Measurements from ENCODE around the gene MUC13.

Gene MUC13

GRCh38 chr3:124942613-124943012 lies 8.1 kb upstream of the MUC13 start:
- DNase-seq (ENCODE audit: low read depth in 2 of 2) = no peak

DNA sequence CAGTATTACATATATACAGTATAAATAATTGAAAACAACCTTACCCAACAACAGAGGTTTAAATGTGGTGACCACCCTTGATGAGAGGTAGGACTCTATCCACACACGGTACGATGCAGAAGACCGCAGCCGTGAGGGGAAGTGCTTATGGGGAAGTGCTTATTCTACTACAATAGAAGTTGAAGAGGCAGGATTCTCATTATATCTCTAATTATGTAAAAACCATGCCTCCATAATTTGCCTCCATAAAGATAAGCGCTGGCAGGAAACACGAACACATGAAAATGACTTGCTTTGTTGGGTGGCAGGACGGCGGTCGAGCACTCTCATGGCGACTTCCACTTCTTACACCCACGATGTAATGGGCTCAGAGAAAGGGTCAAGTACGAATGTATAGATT lies 7.2 kb upstream of the MUC13 start:
- no peak for DNase-seq (ENCODE audit: low read depth in 2 of 2)

DNA sequence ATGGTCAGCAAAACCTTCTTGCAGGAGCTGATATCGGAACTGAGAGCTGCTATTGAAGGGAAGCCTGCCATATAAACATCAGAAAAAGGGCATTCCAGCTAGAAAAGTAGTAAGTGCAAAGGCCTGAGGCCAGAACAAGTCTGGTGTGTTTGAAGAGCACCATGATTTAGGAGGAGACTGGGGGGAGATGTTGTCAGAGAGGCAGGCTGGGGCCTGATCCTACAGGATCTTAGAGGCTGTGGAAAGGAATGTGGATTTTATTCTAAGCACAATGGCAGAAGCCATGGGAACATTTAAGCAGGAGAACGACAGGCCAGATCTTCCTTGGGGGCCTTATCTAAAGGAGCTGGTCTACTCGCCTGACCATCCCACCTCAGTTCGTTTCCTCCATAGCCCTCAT lies 5.1 kb upstream of the MUC13 start:
- DNase-seq (ENCODE audit: low read depth in 2 of 2) = no peak

GRCh38 chr3:124938896-124939295 lies 4.3 kb upstream of the MUC13 start:
- DNase-seq (ENCODE audit: low read depth in 2 of 2) = no peak

- no peak for DNase-seq (ENCODE audit: low read depth in 2 of 2)
These were observed 2.5 kb upstream of the MUC13 start for GRCh38 chr3:124937049-124937448.

GRCh38 chr3:124935794-124936542 lies 1.4 kb upstream of the MUC13 start:
- no peak for DNase-seq (ENCODE audit: low read depth in 2 of 2)

DNA sequence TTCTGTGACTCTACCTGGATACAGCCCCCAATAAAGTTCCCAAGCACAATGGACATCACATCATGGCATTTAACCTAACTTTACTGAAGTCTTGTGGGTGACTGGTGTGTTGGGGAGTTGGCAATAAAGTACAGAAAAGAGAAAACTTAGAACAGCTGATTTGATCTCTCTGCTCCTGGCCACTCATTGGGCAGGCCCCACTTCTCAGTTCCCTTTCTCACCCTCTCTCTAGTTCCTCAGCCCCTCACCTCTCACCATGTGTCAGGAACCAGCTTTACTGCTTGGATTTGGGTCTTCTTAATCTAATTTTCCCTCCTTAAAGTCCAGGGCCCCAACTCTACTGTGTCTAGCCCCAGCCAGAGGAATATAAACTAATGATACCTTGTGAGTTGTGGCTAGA lies 713 bp upstream of the MUC13 start:
- no peak for DNase-seq (ENCODE audit: low read depth in 2 of 2)

GRCh38 chr3:124928333-124929202 lies 6.0 kb downstream of the MUC13 start:
- peak; percentile 32 to 51 for DNase-seq (ENCODE audit: low read depth in 2 of 2)

DNA sequence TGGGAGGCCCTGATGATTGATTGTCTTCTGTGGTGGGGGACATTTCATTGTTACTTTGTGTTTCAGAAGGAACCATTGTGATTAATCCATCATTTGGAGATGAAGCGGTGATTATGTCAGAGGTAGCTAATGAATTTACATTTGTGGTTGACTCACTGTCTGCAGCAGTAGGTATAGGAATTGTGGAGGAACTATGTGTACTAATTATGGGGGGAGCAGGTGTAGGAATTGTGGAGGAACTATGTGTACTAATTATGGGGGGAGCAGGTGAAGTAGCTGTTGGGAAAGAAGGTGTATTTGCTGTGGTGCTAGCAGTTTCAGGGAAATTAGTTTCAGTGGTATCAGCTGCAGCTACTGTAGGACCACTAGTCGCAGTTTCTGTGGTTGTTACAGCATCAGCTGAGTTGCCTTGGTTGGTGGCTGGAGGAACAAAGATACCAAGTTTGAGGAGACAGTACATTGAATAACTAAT lies 6.9 kb downstream of the MUC13 start:
- no peak for DNase-seq (ENCODE audit: low read depth in 2 of 2)

DNA sequence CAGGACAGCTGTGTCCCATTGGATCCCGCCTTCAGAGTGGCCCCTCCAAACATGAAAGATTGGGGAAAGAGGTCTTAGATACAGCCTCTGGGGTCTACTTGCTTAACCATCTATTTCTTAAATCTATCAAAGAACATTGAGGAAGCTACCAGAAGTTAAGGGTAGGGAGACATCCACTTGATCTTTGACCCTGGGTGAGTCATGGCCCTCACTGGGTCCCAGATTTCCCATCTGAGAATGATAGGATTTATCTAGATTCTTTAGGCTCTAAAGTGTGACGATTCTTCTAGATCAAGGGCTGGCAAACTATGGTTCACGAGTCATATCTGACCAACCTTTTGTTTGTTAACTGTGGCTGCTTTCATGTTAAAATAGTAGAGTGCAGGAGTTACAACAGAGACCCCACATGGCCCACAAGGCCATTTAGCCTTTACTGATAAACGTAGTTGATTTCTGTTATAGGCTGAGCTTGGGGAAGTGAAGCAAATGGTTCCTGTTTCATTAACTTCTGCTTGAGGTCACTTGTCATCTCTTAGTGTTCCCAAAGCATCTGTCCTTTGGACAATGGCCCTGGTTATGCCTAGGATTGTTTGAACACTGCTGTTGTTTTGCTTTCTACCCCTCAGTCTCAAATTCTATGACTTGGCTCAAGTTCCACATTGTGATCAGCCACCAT lies 8.0 kb downstream of the MUC13 start:
- no peak for DNase-seq (ENCODE audit: low read depth in 2 of 2)

DNA sequence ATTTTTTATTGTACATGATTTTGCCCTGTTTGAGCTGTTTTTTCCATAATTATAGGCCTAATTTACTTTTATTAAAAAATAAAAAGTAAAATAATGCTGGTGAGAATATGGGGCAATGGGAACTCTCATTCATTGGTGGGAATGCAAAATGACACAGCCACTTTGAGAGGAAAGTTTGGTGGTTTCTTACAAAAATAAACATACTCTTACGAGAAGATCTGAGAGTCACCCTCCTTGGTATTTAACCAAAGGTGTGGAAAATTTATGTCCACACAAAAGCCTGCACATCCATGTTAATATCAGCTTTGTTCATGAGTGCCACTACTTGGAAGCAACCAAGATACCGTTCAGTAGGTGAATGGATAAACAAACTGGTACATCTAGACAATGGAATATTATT lies 9.8 kb downstream of the MUC13 start:
- DNase-seq (ENCODE audit: low read depth in 2 of 2) = no peak

GRCh38 chr3:124923833-124924232 lies 10.7 kb downstream of the MUC13 start:
- DNase-seq (ENCODE audit: low read depth in 2 of 2) = no peak

DNA sequence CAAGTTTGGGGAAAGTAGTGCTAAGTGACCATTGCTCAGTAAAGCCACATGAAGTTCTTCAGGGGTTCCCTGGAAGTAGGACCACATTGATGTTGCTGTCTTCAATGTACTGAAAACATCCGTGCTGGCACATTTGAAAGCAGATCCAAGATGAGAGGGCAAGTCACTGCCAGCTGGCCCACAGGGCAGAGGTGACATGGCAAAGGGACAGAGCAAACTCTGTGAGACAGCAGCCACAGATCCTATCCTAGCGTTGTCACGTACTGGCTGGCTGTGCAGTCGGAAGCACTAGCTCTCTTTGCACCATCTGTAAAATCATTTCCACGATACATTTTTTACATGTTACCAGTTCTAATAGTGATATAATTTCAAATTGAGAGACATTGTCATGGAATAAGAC lies 13.8 kb downstream of the MUC13 start:
- DNase-seq (ENCODE audit: low read depth in 2 of 2) = no peak

GRCh38 chr3:124919756-124920155 lies 14.8 kb downstream of the MUC13 start:
- no peak for DNase-seq (ENCODE audit: low read depth in 2 of 2)

DNA sequence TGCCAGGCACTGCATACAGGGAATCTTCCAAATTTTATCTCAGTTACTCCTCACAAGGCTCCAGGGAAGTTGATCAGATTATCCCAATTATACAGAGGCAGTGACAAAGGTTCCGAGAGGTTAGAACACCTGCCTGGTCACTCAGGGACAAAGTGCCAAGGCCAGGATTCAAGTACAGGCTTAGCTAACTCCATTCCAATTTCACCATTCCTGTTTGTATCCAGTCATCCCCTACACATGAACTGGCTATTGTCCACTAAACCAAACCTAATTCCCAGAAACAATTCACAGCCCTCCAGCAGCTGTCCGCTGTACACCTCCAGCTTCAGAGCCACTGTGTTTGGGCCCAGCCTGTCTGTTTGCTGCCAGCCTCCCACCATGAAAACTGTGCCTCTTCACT lies 16.0 kb downstream of the MUC13 start:
- DNase-seq (ENCODE audit: low read depth in 2 of 2) = no peak

- no peak for DNase-seq (ENCODE audit: low read depth in 2 of 2)
These were observed 17.6 kb downstream of the MUC13 start for GRCh38 chr3:124916837-124917409.

- DNase-seq (ENCODE audit: low read depth in 2 of 2) = no peak
These were observed 19.3 kb downstream of the MUC13 start for GRCh38 chr3:124915254-124915653.

GRCh38 chr3:124907957-124908356 lies 26.6 kb downstream of the MUC13 start:
- DNase-seq (ENCODE audit: low read depth in 2 of 2) = no peak

GRCh38 chr3:124904835-124905492 lies 29.6 kb downstream of the MUC13 start:
- DNase-seq (ENCODE audit: low read depth in 2 of 2) = no peak

DNA sequence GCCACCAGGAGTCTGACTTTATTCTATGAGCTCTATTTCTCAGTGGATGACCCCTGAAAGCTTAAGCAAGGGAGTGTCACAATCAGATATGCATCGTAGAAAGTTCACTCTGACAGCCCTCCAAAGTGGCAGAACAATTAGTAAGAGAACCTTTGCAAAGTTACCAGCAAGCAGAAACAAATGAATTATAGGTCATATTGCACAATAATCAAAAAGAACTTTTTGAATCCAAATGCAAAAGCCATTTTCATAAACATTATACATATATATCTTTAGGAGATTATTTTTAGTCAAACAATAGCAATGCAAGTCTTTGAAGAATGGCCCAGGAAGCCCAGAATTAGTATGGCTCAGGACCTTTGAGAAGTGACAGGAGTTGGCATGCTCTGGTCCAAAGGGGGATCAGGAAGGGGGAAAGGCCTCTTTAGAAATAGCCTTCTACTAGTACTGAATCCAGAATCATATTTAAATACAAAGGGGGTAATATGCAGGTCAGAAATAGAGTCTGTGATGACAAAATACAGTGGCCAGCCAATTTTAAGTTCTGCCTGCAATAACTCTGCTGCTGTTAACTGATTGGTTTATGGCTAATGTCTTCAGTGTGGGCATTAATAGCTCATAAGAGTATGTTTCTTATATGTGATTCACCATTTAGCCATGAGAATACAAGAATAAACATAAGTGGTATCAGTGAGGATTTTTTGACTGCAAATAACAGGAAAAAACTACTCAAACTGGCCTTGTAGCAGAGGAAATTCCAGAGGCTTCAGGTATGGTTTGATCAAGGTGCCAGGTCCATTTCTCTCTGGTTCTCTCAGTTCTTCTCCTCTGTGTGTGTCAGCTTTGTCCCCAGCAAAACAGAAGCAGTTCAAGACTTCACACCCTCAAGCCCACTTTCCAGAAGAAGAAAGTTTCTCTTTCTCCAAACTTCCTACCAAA lies 30.4 kb downstream of the MUC13 start:
- no peak for DNase-seq (ENCODE audit: low read depth in 2 of 2)
